SW 1271 (cell line): ENCODE data around the gene CDC20.
"Not testable (repeated sequence)": the region's sequence is repeated elsewhere in the genome, so short reads cannot be mapped to it uniquely, and the experiment has no call there.

ENCODE experiments used
- DNase-seq, 2 experiments: peaks; one replicate each; lab custom pipeline; 2025; lab: John Stamatoyannopoulos, UW

Gene CDC20

GRCh38 chr1:43358121-43358745 is 548 bp upstream of the CDC20 start:
- DNase-seq = peak in 1 of 2 experiments; percentile 59

- no peak for DNase-seq
Measured at GRCh38 chr1:43359696-43360095, 915 bp downstream of the CDC20 start.

- DNase-seq = no peak
Measured at GRCh38 chr1:43360616-43361015, 1.8 kb downstream of the CDC20 start.

GRCh38 chr1:43363283-43363934 is 4.6 kb downstream of the CDC20 start:
- no peak for DNase-seq

GRCh38 chr1:43363935-43364525 is 5.2 kb downstream of the CDC20 start:
- DNase-seq = no peak

GRCh38 chr1:43365678-43366077 is 6.9 kb downstream of the CDC20 start:
- no peak for DNase-seq

GRCh38 chr1:43366179-43366578 is 7.4 kb downstream of the CDC20 start:
- DNase-seq = no peak

GRCh38 chr1:43366601-43367025 is 7.8 kb downstream of the CDC20 start:
- DNase-seq = no peak

GRCh38 chr1:43367026-43367903 is 8.5 kb downstream of the CDC20 start:
- peak; percentile 61 to 70 for DNase-seq

GRCh38 chr1:43367904-43368645 is 9.3 kb downstream of the CDC20 start, which contains the start of gene ELOVL1:
TSS of gene ELOVL1 (minus strand) at chr1:43368011. CDS start at chr1:43365609, 2,402 bp downstream.
- peak; percentile 61 to 70 for DNase-seq

GRCh38 chr1:43368646-43369020 is 9.9 kb downstream of the CDC20 start:
- DNase-seq = no peak

- DNase-seq = not testable (repeated sequence)
Measured at GRCh38 chr1:43369779-43370178, 11.0 kb downstream of the CDC20 start.

GRCh38 chr1:43370564-43370963 is 11.8 kb downstream of the CDC20 start:
- no peak for DNase-seq

GRCh38 chr1:43372172-43372571 is 13.4 kb downstream of the CDC20 start:
- DNase-seq = peak in 1 of 2 experiments; percentile 29

- DNase-seq = peak; percentile 30 to 76
Measured at GRCh38 chr1:43373066-43373940, 14.5 kb downstream of the CDC20 start.

GRCh38 chr1:43376723-43377235 is 18.0 kb downstream of the CDC20 start:
- no peak for DNase-seq

- DNase-seq = no peak
Measured at GRCh38 chr1:43377831-43378230, 19.1 kb downstream of the CDC20 start.

- DNase-seq = no peak
Measured at GRCh38 chr1:43379476-43379875, 20.7 kb downstream of the CDC20 start.

GRCh38 chr1:43381612-43382011 is 22.8 kb downstream of the CDC20 start:
- no peak for DNase-seq

- DNase-seq = no peak
Measured at GRCh38 chr1:43382027-43382779, 23.4 kb downstream of the CDC20 start.
